Lung (tissue), 12 donors: Measurements from ENCODE around the gene AHRR. TPM values are rescaled to one million over a fixed set of nuclear protein-coding genes. Genes with fewer than 3 reads are reported as not detected.

Experiments
- ATAC-seq: fragments of 200-7000 bp; cut with Tn5 transposase; one replicate; pipeline ENCODE4 v1.9.1; 2020; ENCODE audit warnings: moderate number of reproducible peaks; ENCODE audit not compliant: insufficient read depth, low FRiP score
- DNase-seq, 3 donors: peaks; one replicate each; pipeline ENCODE4 v3.0.0-alpha.2; 2013 to 2017
- H3K27ac ChIP-seq, 2 donors: one replicate each; pipeline ENCODE4 v1.5.1; 2013; ENCODE audit warnings: mild to moderate bottlenecking in 2 of 2, moderate library complexity in 2 of 2, control low read depth in 1 of 2, inconsistent platforms in 1 of 2, low read depth in 1 of 2, low read length in 1 of 2
- H3K27me3 ChIP-seq, 3 donors: one replicate each; pipeline ENCODE4 v1.5.1; 2013; ENCODE audit warnings: low read length in 2 of 3; ENCODE audit not compliant: control insufficient read depth in 3 of 3, insufficient read depth in 3 of 3
- H3K36me3 ChIP-seq, 4 donors: one replicate each; pipeline ENCODE4 v1.5.1; 2013; ENCODE audit warnings: low read length in 4 of 4, mild to moderate bottlenecking in 1 of 4, moderate library complexity in 1 of 4; ENCODE audit not compliant: control insufficient read depth in 4 of 4, insufficient read depth in 4 of 4
- H3K4me1 ChIP-seq, 5 donors: one replicate each; pipeline ENCODE4 v1.5.1; 2013; ENCODE audit warnings: low read length in 5 of 5, mild to moderate bottlenecking in 2 of 5, moderate library complexity in 1 of 5; ENCODE audit not compliant: control insufficient read depth in 5 of 5, insufficient read depth in 5 of 5
- H3K4me3 ChIP-seq: one replicate; pipeline ENCODE4 v1.5.1; 2013; ENCODE audit warnings: mild to moderate bottlenecking, control low read depth, moderate library complexity
- H3K9ac ChIP-seq, 2 donors: one replicate each; pipeline ENCODE4 v1.5.1; 2013; ENCODE audit warnings: low read length in 2 of 2, control low read depth in 1 of 2; ENCODE audit not compliant: insufficient read depth in 1 of 2
- H3K9me3 ChIP-seq, 4 donors: one replicate each; pipeline ENCODE4 v1.5.1; 2013; ENCODE audit warnings: low read length in 3 of 4, mild to moderate bottlenecking in 1 of 4, moderate library complexity in 1 of 4; ENCODE audit not compliant: control insufficient read depth in 4 of 4, insufficient read depth in 3 of 4
- WGBS, 2 donors: extraction: QIAGEN DNeasy Blood & Tissue Kit; methylation state at CpG; one replicate each; pipeline ENCODE4 v1.1.7; 2013; 5-methylcytosine and 5-hydroxymethylcytosine counted together
- polyA plus RNA-seq, 2 donors: library from polyadenylated mRNA; stranded (reverse); fragments of 200-250 nt; gene quantifications; one replicate each; pipeline ENCODE4 v1.2.1, GENCODE V29; 2013
- total RNA-seq, 2 donors: library from RNA; depleted of rRNA in 1 of 2; stranded (reverse); fragments of >200 nt in 1 of 2; gene quantifications; one replicate each; pipeline ENCODE4 v1.2.1, GENCODE V29; 2014 to 2021
- TF ChIP-seq, protein P1 (sequence below): IDR thresholded peaks from 2 replicates; pipeline ENCODE4 v1.5.1; 2012; ENCODE audit warnings: mild to moderate bottlenecking; ENCODE audit errors: control extremely low read depth, extremely low read depth
- donor health status: control.
- donor health status: control.
- donor health status: Bipolar disorder and iron deficiency.
- donor health status: healthy.
- donor health status: DM: yes; HTN: yes; CAD: no.

Gene AHRR
- total and polyA plus RNA-seq, 4 donors, result 0.63 to 8.8 (median 2.8) TPM

GRCh38 chr5:451587-452458 lies 130.3 kb downstream of the AHRR start:
- ATAC-seq, result no peak
- Histone ChIP-seq H3K9ac (no peak overlapping the region), H3K27ac (no peak overlapping the region), H3K27me3 (no peaks in the 10 kb centered on the region), H3K4me3 (no peak overlapping the region), H3K36me3 (peaks cover 35 to 66% (median 60%) of the 10 kb centered on the region in 4 donors), H3K9me3 (peaks cover 0 to 14% (median 5%) of the 10 kb centered on the region in 4 donors), H3K4me1 (peaks cover 0 to 6% (median 0%) of the 10 kb centered on the region in 5 donors)
- WGBS, 2 donors, result 79 to 87% methylated on average over 5 of the region's 5 CpGs
- TF ChIP-seq, protein P1, sequence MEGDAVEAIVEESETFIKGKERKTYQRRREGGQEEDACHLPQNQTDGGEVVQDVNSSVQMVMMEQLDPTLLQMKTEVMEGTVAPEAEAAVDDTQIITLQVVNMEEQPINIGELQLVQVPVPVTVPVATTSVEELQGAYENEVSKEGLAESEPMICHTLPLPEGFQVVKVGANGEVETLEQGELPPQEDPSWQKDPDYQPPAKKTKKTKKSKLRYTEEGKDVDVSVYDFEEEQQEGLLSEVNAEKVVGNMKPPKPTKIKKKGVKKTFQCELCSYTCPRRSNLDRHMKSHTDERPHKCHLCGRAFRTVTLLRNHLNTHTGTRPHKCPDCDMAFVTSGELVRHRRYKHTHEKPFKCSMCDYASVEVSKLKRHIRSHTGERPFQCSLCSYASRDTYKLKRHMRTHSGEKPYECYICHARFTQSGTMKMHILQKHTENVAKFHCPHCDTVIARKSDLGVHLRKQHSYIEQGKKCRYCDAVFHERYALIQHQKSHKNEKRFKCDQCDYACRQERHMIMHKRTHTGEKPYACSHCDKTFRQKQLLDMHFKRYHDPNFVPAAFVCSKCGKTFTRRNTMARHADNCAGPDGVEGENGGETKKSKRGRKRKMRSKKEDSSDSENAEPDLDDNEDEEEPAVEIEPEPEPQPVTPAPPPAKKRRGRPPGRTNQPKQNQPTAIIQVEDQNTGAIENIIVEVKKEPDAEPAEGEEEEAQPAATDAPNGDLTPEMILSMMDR, result no peak
- DNase-seq, result no peak

DNA sequence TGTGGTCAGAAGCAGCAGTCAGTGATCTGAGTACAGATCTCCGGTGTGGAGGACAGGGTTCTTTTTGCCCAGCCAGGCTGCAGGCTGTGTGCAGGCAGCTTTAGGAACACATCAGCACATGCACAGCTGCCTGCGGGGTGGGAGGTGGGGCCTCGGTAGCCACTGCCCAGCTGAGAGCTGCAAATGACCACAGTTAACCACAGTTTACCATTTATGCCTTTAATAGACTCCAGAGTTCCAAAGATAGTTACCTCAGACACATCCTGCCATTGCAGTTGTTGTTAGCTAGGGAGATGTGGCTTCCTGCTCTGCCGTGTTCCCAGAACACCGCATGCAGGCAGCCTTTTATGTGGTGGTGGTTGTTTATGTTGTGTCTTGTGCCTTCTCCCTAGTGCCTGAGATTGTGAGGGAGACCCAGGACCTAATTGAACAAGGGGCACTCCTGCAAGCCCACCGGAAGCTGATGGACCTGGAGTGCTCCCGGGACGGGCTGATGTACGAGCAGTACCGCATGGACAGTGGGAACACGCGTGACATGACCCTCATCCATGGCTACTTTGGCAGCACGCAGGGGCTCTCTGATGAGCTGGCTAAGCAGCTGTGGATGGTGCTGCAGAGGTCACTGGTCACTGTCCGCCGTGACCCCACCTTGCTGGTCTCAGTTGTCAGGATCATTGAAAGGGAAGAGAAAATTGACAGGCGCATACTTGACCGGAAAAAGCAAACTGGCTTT lies 131.6 kb downstream of the AHRR start:
- TF ChIP-seq, protein P1, result no peak
- Histone ChIP-seq H3K9me3 (peaks cover 0 to 14% (median 5%) of the 10 kb centered on the region in 4 donors), H3K4me1 (peaks cover 0 to 6% (median 0%) of the 10 kb centered on the region in 5 donors), H3K36me3 (peaks cover 31 to 61% (median 56%) of the 10 kb centered on the region in 4 donors), H3K27me3 (no peaks in the 10 kb centered on the region), H3K4me3 (no peak overlapping the region), H3K9ac (no peak overlapping the region), H3K27ac (no peak overlapping the region)
- DNase-seq, result no peak
- ATAC-seq, result no peak
- 95 to 96% methylated on average over 17 of the region's 17 CpGs for WGBS, 2 donors

- H3K27me3 ChIP-seq, result no peaks in the 10 kb centered on the region
- TF ChIP-seq, protein P1, result no peak
- 93 to 97% methylated on average over 16 of the region's 16 CpGs for WGBS, 2 donors
- no peak overlapping the region for H3K27ac ChIP-seq
- peaks cover 31 to 60% (median 49%) of the 10 kb centered on the region in 4 donors for H3K36me3 ChIP-seq
- H3K4me3 ChIP-seq, result no peak overlapping the region
- peaks cover 0 to 3% (median 0%) of the 10 kb centered on the region in 5 donors for H3K4me1 ChIP-seq
- no peak overlapping the region for H3K9ac ChIP-seq
- peaks cover 0 to 14% (median 5%) of the 10 kb centered on the region in 4 donors for H3K9me3 ChIP-seq
- ATAC-seq (no peak), DNase-seq (no peak)
Measured at GRCh38 chr5:453725-454481, 132.4 kb downstream of the AHRR start.
